GM19099 (cell line): ENCODE measurements around the gene CCDC169.

Experiments used
- POLR2A ChIP-seq: IDR thresholded peaks from 3 replicates; pipeline ENCODE4 v1.6.1; 2011; ENCODE audit warnings: low read depth; ENCODE audit not compliant: insufficient read length; ENCODE audit errors: extremely low read depth

The CCDC169 gene

DNA sequence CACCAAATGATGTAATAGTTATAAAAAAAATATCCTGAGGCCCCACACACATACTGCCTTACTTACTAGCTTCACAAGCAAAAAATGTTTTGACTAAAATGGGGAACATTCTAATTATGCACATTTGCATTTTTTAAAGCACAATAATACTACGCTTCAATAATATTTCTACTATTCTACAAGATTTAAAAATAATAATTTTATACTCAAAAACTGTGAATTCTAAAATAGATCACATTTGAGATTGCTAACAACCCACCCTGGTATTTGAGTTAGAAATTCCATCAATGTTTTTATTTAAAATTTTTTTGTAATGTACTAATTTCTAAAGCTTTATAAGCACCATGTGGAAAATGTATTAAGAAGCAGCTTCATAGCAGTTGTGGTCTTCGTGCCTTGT lies 24.2 kb downstream of the CCDC169 start:
- TF ChIP-seq POLR2A, result no peak

DNA sequence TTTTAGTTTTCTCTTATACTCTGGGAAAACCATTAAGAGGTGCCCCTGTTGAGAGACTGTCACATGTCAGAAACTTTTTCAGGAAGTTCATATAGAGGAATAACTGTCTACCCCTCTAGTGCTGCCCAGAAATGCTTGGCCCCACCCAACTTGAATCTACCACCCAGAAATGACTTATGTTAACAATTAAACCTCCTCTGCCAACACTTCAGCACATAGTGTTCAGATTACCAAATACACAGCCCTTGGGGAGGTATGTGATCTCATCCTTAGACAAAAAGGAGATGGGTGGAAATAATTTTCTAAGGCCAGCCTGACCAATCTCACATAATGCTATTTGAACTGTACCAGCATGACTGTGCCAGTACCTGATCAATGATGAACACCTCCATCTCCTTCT lies 35.6 kb downstream of the CCDC169 start:
- no peak for TF ChIP-seq POLR2A

DNA sequence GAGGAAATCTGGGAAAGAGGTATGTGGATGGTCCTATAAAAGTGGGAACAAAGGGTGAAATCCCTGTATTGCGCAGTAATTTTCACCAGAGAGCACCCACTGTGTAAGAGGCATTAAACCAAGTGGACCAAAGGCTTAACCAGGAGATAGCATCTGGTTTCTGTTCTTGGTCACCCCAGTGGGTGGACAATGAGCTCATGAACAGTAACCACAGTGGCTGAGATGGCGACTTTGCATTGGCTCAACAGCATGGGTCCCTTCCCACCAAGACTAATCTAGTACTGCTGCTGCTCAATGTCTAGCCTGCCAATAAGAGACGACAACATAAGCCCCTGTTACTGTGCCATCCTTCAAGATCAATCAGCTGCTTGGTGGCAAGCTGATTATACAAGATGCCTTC lies 36.6 kb downstream of the CCDC169 start:
- no peak for TF ChIP-seq POLR2A

DNA sequence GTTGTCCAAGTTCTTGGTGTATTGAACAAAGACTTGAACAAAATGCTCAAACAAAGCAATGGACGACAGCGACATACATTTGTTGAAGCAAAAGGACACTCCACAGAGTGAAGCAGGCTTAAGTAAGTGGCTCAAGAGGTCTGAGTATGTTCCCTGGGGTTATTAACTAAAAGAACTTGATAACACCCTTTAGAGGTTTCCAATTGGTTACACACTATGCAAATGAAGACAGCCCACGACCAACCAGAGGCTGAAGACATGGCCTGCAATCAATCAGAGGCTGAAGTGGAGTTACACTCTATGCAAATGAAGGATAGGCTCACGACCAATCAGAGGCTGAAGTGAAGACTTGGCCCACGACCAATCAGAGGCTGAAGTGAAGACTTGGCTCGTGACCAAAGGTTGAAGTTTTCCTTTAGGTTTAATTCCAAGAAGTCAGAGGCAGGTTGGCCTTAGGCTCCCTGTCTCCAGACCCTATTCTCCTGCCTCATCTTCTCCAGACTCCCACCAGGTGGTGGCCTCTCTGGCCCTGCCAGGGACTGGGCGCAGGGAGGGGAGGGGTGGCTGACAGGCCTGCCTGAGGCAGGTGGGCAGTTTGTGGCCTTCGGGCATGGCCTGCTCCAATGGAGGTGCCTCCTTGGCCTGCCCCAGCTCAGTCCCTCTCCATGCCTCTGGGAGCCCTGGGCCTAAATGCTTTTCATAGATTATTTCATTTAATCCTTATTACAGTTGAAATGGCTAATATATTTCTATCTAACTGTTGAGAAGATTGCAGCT lies 38.1 kb downstream of the CCDC169 start:
- TF ChIP-seq POLR2A, result no peak

DNA sequence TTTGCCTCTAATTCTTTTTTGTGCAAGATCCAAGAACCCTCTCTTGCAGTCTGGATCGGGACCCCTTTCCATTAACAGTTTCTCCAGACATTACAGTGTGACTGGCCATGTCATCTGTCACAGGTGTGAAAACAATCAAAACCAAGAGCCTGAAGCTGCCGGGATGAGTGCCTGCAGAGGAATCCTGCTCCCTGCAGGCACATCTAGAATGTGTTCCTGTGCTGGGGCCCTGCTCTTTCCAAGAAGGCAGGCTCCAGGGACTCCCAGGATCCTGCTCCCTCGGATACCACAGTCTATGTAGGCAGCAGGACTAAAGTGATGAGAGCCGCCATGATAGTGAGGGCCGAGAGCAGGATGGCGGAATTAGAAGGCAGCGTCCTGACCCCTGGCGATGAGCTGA lies 38.8 kb downstream of the CCDC169 start:
- no peak for TF ChIP-seq POLR2A

DNA sequence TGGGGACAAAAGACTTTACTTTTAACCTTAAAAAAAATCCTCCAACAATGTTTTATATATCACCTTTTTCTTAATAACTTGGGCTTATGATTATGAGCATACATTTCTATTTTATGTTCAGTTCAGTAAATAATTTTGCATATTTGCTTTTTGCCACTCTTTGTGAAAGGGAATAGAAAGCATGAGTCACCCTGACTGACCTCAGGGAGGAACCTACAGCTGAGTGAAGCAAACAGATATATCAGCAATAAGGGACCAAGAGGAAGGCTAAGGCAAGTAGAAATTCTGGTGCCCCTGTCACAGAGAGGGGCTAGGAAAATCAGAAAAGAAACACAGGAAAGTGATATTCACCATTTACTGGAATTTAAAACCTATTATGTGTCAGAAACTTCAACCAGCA lies 46.1 kb downstream of the CCDC169 start:
- TF ChIP-seq POLR2A, result no peak

DNA sequence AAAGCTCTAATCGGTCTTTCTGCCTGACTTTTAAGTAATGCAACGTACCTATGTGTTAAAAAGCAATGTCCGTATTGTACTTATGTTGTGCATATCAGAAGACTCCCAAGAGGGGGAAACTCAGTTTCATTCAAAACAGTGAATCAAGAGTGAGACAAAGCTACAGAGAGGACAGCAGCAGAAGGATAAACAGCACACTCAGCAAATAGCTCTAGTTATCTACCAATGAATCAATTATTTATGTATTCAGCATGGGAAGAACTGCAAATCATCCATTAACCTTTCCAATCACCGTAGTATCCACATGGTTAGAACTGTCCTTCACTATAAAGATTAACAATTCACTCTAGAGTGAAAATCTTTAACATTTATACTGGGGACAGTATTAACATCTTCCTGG lies 46.6 kb downstream of the CCDC169 start:
- TF ChIP-seq POLR2A, result no peak

DNA sequence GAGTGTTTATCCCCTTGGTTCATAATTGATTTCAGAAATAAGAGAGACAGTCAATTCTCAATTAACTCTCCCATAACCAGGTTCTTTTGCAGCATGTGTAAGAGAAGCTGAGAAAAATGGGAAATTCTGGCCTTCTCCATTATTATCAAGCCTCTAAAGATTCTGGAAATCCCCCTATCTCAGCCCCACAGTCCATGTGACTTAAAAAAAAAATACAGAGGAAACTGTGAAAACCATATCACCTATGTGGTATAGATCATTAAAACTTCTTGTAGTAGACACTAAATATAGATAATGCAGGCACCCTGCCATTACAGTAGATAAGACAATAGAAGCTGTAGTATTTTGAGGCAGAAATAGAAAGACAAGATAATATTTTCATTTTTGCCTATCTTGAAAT lies 48.9 kb downstream of the CCDC169 start:
- no peak for TF ChIP-seq POLR2A

DNA sequence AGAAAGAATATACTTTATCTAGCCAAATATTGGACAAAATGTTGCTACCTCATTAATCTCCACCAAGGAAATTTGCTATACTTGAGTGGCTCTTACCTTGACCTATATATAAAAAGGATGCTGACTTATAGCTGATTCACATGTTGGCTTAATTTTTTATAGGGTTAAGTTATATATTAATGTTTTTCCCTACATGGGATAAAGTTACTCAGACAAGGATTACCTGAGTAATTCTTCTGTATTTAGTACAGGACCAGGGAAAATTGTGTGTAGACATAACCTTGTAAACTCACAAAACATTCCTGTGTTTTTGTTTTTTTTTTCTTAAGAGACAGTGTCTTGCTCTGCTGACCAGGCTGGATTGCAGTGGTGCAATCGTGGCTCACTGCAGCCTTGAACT lies 52.6 kb downstream of the CCDC169 start:
- no peak for TF ChIP-seq POLR2A

DNA sequence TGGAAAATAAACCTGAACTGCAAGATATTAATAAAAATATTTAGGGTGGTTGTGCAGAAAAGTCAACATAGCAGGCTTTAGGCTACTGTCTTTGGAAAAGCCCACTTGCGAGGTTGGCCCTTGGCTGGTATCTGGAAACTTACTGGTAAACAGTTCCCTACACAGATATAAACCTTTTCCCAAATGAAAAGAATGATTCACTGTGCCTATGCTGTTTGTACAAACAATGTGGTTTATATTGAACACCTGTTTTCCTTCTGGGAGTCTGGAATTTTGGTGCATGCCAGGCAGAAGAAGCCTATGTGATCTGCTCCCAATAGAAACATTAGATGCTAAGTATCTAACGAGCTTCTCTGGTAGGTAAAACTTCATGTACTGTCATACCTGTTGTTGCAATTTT lies 53.5 kb downstream of the CCDC169 start:
- TF ChIP-seq POLR2A, result no peak

DNA sequence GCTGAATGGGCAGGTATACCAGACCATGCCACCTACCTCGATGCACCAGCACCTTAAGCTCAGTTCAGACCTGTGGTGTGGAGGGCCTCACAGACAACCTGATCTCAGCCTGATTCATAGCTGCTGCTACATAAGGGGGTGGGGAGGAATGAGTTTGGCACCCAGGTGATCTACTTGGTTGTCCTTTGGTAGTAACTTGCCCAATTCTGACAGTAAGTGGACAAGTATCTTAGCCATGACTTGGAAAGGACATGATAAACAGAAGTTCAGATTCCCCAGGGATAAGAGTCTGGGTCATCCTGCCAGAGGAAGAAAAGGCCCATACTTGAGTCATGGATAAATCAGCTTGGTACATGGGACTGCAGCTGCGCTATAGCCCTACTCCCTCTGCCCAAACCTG lies 54.9 kb downstream of the CCDC169 start:
- no peak for TF ChIP-seq POLR2A

DNA sequence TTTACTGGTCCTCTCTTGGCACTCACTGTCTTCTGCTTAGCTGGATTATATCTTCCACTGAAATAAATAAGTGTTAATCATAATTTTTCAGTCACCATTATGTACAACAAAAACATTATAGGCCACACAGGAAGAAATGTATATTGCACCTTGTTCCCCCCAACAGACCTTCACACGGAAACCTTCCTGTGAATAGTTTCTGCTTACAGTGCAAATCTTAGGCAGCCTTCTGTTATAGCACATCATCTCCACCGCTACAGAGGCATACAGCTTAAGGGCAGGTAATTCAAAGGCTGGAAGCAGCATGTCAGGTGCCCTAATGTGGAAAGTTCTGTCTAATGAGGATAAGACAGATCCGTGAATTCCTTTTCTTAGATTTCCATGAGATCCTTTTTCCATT lies 66.4 kb downstream of the CCDC169 start:
- TF ChIP-seq POLR2A, result no peak

DNA sequence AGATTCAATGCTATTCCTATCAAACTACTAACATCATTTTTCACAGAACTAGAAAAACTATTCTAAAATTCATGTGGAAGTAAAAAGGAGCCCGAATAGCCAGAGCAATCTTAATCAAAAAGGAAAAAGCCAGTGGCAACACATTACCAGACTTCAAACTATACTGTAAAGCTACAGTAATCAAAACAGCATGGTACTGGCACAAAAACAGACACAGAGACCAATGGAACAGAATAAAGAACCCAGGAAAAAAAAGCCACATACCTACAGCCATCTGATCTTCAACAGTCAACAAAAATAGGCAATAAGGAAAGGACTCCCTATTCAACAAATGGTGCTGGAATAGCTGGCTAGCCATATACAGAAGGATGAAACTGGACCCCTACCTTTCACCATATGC lies 72.9 kb downstream of the CCDC169 start:
- TF ChIP-seq POLR2A, result no peak

DNA sequence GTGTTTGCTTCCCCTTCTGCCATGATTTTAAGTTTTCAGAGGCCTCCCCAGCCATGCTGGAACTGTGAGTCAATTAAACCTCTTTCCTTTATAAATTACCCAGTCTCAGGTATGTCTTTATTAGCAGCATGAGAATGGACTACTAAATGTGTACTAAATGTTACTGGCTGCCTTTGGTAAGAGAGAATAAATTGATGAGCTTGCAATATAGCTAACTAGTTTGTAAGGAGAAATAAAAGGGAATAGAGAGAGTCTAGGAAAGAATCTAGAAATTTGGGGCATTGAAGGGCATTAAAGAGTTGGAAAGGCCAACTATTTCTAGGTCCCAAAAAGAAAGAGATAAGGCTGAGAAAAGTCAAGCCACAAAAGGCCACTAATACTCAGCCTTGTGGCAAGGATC lies 77.7 kb downstream of the CCDC169 start:
- no peak for TF ChIP-seq POLR2A

DNA sequence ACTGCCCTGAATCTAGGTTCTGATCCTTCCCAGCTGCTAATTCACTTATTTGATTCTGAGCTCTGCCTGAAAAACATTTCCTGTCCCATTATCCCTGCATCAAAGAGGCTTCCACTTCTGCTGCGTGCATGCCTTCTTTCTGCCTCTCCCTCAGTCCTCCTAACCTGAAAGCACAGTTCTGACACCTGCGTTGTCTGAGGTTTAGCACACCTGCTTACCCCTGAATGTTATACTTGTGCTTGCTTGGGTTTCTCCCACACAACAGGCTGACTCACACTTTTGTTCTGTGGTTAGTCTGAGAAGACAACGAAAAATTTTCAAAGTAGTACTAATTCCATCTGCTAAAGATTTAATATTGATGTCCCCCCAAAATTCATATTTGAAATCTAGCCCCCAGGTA lies 80.2 kb downstream of the CCDC169 start:
- TF ChIP-seq POLR2A, result no peak

DNA sequence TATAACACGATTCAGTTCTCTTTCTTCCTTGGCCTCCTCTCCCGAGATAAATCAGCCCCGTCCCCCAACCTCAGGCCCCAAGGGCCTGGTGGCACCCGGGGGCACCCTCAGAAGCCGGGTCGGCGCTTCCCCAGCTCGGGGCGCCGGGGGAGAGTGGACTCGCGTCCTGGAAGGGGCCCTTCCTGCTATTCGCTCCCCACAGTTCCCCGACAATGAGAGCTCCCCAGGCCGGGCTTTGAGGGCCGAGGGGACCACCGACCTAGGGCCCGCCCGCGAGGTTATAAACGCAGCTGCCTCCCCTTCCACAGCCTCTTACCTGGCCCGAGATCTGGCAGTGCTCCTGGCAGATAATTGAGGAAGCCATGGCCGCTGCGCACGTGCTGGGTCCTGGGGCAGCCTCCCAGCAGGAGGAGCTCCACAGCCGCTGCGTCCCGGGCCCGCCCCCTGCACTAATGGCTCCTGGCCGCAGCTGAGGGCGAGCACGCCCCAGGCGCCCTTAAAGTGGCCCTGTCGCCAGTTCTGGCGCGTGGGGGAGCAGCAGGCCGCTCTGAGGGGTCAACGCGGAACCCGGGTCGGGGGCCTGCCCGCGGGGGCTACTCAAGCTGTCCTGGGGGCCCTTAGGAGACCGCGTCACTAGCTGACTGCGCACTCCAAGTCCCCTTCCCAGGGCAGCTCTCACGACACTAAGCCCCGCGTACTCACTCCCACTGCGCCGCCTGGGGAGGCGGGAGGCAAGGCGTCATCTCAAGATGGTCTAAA lies 83.3 kb downstream of the CCDC169 start, which contains the start of gene SOHLH2:
Gene SOHLH2, minus strand, starts transcription at position 394 of the 759 bp plus-strand sequence. Its CDS starts 30 bp downstream, at position 364.
- TF ChIP-seq POLR2A, result no peak
